Liver (tissue), 3 donors: ENCODE results near the gene NMRAL1.

ENCODE experiments used
- CTCF ChIP-seq: fragments of 150-350 bp; IDR thresholded peaks from 2 replicates; pipeline ENCODE4 v1.5.1; 2017; ENCODE audit warnings: improper control_type of control experiment, low read depth, low read length; ENCODE audit not compliant: missing input control
- EGR1 ChIP-seq, 2 donors: IDR thresholded peaks; 2 replicates each; pipeline ENCODE4 v1.6.1; 2016 to 2018; ENCODE audit warnings: antibody characterized with exemption in 2 of 2, low read depth in 2 of 2
- FOXA1 ChIP-seq: IDR thresholded peaks from 2 replicates; pipeline ENCODE4 v1.6.1; 2016; ENCODE audit warnings: antibody characterized with exemption
- GABPA ChIP-seq, 2 donors: IDR thresholded peaks in 1 of 2; conservative IDR thresholded peaks in 1 of 2; 2 replicates each; pipeline ENCODE4 v1.6.1; 2016; ENCODE audit warnings: antibody characterized with exemption in 2 of 2, mild to moderate bottlenecking in 1 of 2, moderate library complexity in 1 of 2
- HNF4A ChIP-seq, 2 donors: conservative IDR thresholded peaks; 2 replicates each; pipeline ENCODE4 v1.6.1; 2016; ENCODE audit warnings: antibody characterized with exemption in 2 of 2, mild to moderate bottlenecking in 2 of 2
- JUND ChIP-seq, 2 donors: IDR thresholded peaks; 2 replicates each; pipeline ENCODE4 v1.6.1; 2016; ENCODE audit warnings: antibody characterized with exemption in 2 of 2
- RAD21 ChIP-seq, 2 donors: IDR thresholded peaks; 2 replicates each; pipeline ENCODE4 v1.6.1; 2016; ENCODE audit warnings: antibody characterized with exemption in 2 of 2, mild to moderate bottlenecking in 2 of 2
- TAF1 ChIP-seq: conservative IDR thresholded peaks from 2 replicates; pipeline ENCODE4 v1.6.1; 2016; ENCODE audit warnings: antibody characterized with exemption, mild to moderate bottlenecking
- YY1 ChIP-seq: IDR thresholded peaks from 2 replicates; pipeline ENCODE4 v1.6.1; 2016; ENCODE audit warnings: antibody characterized with exemption, mild to moderate bottlenecking
- TF ChIP-seq, protein P1 (sequence below): IDR thresholded peaks from 2 replicates; pipeline ENCODE4 v1.6.1; 2016; ENCODE audit warnings: antibody characterized with exemption, mild to moderate bottlenecking
- TF ChIP-seq, protein P2 (sequence below): IDR thresholded peaks from 2 replicates; pipeline ENCODE4 v1.6.1; 2016; ENCODE audit warnings: antibody characterized with exemption
- TF ChIP-seq, protein P3 (sequence below): IDR thresholded peaks from 2 replicates; pipeline ENCODE4 v1.6.1; 2016; ENCODE audit warnings: antibody characterized with exemption
- donor health status: healthy.
- donor health status: healthy.

GRCh38 chr16:4508806-4509205 lies 34.4 kb upstream of the NMRAL1 start:
- TF ChIP-seq HNF4A (conservative IDR thresholded peaks at IDR 0.05) = no peak
- TF ChIP-seq, protein P1, sequence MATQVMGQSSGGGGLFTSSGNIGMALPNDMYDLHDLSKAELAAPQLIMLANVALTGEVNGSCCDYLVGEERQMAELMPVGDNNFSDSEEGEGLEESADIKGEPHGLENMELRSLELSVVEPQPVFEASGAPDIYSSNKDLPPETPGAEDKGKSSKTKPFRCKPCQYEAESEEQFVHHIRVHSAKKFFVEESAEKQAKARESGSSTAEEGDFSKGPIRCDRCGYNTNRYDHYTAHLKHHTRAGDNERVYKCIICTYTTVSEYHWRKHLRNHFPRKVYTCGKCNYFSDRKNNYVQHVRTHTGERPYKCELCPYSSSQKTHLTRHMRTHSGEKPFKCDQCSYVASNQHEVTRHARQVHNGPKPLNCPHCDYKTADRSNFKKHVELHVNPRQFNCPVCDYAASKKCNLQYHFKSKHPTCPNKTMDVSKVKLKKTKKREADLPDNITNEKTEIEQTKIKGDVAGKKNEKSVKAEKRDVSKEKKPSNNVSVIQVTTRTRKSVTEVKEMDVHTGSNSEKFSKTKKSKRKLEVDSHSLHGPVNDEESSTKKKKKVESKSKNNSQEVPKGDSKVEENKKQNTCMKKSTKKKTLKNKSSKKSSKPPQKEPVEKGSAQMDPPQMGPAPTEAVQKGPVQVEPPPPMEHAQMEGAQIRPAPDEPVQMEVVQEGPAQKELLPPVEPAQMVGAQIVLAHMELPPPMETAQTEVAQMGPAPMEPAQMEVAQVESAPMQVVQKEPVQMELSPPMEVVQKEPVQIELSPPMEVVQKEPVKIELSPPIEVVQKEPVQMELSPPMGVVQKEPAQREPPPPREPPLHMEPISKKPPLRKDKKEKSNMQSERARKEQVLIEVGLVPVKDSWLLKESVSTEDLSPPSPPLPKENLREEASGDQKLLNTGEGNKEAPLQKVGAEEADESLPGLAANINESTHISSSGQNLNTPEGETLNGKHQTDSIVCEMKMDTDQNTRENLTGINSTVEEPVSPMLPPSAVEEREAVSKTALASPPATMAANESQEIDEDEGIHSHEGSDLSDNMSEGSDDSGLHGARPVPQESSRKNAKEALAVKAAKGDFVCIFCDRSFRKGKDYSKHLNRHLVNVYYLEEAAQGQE = no peak
- TF ChIP-seq CTCF = no peak
- no peak for TF ChIP-seq RAD21 (IDR thresholded peaks at IDR 0.05)
- TF ChIP-seq JUND (IDR thresholded peaks at IDR 0.05) = no peak
- no peak for TF ChIP-seq EGR1 (IDR thresholded peaks at IDR 0.05; ENCODE audit: low read depth in 2 of 2)
- no peak for TF ChIP-seq TAF1
- TF ChIP-seq, protein P2, sequence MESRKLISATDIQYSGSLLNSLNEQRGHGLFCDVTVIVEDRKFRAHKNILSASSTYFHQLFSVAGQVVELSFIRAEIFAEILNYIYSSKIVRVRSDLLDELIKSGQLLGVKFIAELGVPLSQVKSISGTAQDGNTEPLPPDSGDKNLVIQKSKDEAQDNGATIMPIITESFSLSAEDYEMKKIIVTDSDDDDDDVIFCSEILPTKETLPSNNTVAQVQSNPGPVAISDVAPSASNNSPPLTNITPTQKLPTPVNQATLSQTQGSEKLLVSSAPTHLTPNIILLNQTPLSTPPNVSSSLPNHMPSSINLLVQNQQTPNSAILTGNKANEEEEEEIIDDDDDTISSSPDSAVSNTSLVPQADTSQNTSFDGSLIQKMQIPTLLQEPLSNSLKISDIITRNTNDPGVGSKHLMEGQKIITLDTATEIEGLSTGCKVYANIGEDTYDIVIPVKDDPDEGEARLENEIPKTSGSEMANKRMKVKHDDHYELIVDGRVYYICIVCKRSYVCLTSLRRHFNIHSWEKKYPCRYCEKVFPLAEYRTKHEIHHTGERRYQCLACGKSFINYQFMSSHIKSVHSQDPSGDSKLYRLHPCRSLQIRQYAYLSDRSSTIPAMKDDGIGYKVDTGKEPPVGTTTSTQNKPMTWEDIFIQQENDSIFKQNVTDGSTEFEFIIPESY = no peak
- TF ChIP-seq, protein P3, sequence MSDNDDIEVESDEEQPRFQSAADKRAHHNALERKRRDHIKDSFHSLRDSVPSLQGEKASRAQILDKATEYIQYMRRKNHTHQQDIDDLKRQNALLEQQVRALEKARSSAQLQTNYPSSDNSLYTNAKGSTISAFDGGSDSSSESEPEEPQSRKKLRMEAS = no peak
- TF ChIP-seq GABPA (IDR thresholded peaks at IDR 0.05 in 1 of 2, conservative IDR thresholded peaks at IDR 0.05 in 1 of 2) = no peak
- no peak for TF ChIP-seq YY1
- TF ChIP-seq FOXA1 = no peak
